GM20000 (cell line): ENCODE results near the gene TMEM176B.

Source experiments
- DNase-seq: peaks from one replicate; pipeline ENCODE4 v3.0.0; 2012; ENCODE audit warnings: low spot score
- CTCF ChIP-seq: IDR thresholded peaks from 2 replicates; pipeline ENCODE4 v1.5.1; 2012; ENCODE audit warnings: mild to moderate bottlenecking, control low read depth; ENCODE audit errors: extremely low read depth, missing control alignments

The TMEM176B gene

GRCh38 chr7:150799741-150800580 is at the start of gene TMEM176B:
TMEM176B (minus strand) TSS chr7:150800364; CDS start chr7:150796569, 3,795 bp downstream.
- TF ChIP-seq CTCF: no peak
- DNase-seq: peak; percentile 45

GRCh38 chr7:150849204-150849775 is 49.1 kb upstream of the TMEM176B start:
- TF ChIP-seq CTCF: no peak
- no peak for DNase-seq

GRCh38 chr7:150848561-150849115 is 48.5 kb upstream of the TMEM176B start:
- TF ChIP-seq CTCF: no peak
- no peak for DNase-seq

GRCh38 chr7:150848111-150848510 is 47.9 kb upstream of the TMEM176B start:
- no peak for TF ChIP-seq CTCF

GRCh38 chr7:150847536-150847935 is 47.4 kb upstream of the TMEM176B start:
- no peak for TF ChIP-seq CTCF
- DNase-seq: no peak

More at GRCh38 chr7:150848111-150848510, 47.9 kb upstream of the TMEM176B start:
- DNase-seq: no peak

GRCh38 chr7:150846291-150847115 is 46.3 kb upstream of the TMEM176B start:
- no peak for DNase-seq
- no peak for TF ChIP-seq CTCF
